Fibroblast of skin of right biceps (primary cell): Measurements from ENCODE around the gene TOX4.
"Not testable (repeated sequence)": the region's sequence is repeated elsewhere in the genome, so short reads cannot be mapped to it uniquely, and the experiment has no call there.

ENCODE experiments used
- DNase-seq: peaks from one replicate; pipeline ENCODE4 v3.0.0-alpha.2; 2013

The TOX4 gene

GRCh38 chr14:21535545-21536417 is 58.8 kb downstream of the TOX4 start:
- DNase-seq = no peak

GRCh38 chr14:21536418-21537089 is 59.6 kb downstream of the TOX4 start:
- no peak for DNase-seq

GRCh38 chr14:21537090-21537424 is 60.1 kb downstream of the TOX4 start:
- DNase-seq = no peak

DNA sequence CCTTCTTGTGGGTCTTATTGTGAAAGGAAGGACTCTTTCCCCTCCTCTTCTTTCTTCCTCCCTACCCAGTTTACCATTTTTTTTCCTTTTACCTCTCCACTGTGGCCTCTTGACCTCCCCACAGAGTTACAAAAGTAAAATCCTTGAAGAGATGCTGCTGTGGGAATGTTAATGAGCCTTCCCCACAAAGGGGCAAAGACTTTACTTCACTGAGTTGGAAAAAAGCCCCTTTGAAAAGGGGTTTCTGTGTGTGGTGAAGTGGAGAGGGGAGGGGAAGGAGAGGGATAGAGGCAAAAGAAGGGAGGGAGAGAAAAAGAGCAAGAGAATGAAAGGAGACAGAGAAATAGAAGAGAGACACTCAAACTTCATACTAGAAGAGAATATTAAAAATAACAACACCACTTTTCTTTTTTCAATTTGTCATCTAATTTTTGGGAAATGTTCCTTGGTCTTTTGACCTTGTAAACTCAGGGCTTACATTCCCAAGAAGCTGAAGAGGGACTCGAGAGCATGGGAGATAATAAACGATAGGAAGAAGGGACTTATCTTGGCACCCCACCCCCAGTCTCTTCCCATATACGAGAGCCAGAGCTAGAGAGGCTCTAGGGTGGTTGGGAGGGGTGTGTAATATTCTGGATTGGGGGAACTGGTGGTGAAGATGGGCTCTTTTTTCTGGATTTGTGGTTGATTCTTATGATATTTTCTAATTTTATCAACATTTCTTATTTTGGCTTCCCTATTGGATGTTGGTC is 62.4 kb downstream of the TOX4 start:
- DNase-seq = no peak

- no peak for DNase-seq
These were observed 64.5 kb downstream of the TOX4 start for GRCh38 chr14:21541413-21542074.

- no peak for DNase-seq
These were observed 66.5 kb downstream of the TOX4 start for GRCh38 chr14:21543521-21543960.

DNA sequence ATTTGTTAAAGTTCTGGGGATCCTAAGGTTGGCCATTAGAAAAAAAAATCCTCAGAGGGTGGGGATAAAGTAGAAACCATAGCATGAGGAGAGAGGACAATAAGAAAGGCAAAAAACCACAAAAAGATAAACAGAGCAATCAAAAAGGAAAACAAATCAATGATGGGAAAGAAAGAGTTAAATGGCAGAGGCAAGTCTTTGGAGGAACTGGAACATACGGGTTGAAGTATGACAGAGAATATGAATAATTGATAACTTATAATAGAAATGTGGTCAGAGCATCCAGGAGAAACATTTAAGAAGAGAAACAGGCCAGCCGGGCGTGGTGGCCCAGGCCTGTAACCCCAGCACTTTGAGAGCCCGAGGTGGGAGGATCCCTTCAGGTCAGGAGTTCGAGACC is 67.0 kb downstream of the TOX4 start:
- no peak for DNase-seq

DNA sequence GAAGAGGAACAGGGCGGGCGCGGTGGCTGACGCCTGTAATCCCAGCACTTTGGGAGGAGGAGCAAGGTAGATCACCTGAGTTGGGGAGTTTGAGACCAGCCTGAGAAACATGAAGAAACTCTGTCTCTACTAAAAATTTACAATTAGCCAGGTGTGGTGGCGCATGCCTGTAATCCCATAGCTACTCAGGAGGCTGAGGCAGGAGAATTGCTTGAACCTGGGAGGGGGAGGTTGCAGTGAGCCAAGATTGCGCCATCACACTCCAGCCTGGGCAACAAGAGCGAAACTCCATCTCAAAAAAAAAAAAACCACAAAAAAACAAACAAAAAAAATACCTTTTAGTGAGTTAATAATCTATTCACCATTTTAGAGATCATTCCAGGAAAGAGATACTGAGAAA is 67.6 kb downstream of the TOX4 start:
- DNase-seq = not testable (repeated sequence)
